ENCODE measurements around the gene SAP30BP. TPM values are rescaled to one million over a fixed set of nuclear protein-coding genes. Genes with fewer than 3 reads are reported as not detected.

Gene SAP30BP
- total RNA-seq, 1 donor from 2014 or later, result 75.8 TPM

GRCh38 chr17:75647921-75648320 lies 19.2 kb upstream of the SAP30BP start:
- Histone ChIP-seq H2AFZ (replicated peaks) (no peak overlapping the region), H3K36me3 (no peaks in the 10 kb centered on the region), H3K9me3 (ENCODE audit: low read depth) (no peaks in the 10 kb centered on the region), H3F3A (ENCODE audit: low read depth) (no peaks in the 10 kb centered on the region), H3K4me2 (no peak overlapping the region), H3K4me3 (no peak overlapping the region), H3K27ac (no peak overlapping the region), H4K20me1 (ENCODE audit: low read depth) (peaks cover 10% of the 10 kb centered on the region), H3K4me1 (no peaks in the 10 kb centered on the region), H3K79me2 (ENCODE audit: low read depth) (no peaks in the 10 kb centered on the region), H3K9ac (no peak overlapping the region), H3K27me3 (no peaks in the 10 kb centered on the region)
- no peaks in the 10 kb centered on the region for H3K27me3 Mint-ChIP-seq (ENCODE audit: insufficient read depth, low read depth)
- no peak overlapping the region for H3K4me3 Mint-ChIP-seq
- no peak overlapping the region for H3K27ac Mint-ChIP-seq
- no peaks in the 10 kb centered on the region for H3K9me3 Mint-ChIP-seq
- DNase-seq (ENCODE audit: low spot score), result no peak
- H3K36me3 Mint-ChIP-seq, result peaks cover 3% of the 10 kb centered on the region
- no peaks in the 10 kb centered on the region for H3K4me1 Mint-ChIP-seq
- TF ChIP-seq EZH2phosphoT487 (IDR thresholded peaks at IDR 0.05) (no peak), CTCF (IDR thresholded peaks at IDR 0.05) (no peak), EZH2 (IDR thresholded peaks at IDR 0.05) (no peak)

- Mint-ChIP-seq H3K9me3 (no peaks in the 10 kb centered on the region), H3K4me3 (no peak overlapping the region), H3K27me3 (ENCODE audit: insufficient read depth, low read depth) (no peaks in the 10 kb centered on the region), H3K4me1 (no peaks in the 10 kb centered on the region), H3K27ac (no peak overlapping the region), H3K36me3 (peaks cover 3% of the 10 kb centered on the region)
- no peak for DNase-seq (ENCODE audit: low spot score)
- Histone ChIP-seq H3K79me2 (ENCODE audit: low read depth) (no peaks in the 10 kb centered on the region), H3F3A (ENCODE audit: low read depth) (peaks cover 17% of the 10 kb centered on the region), H3K4me1 (no peaks in the 10 kb centered on the region), H3K27me3 (no peaks in the 10 kb centered on the region), H3K27ac (no peak overlapping the region), H3K4me3 (no peak overlapping the region), H4K20me1 (ENCODE audit: low read depth) (peaks cover 4% of the 10 kb centered on the region), H3K9me3 (ENCODE audit: low read depth) (no peaks in the 10 kb centered on the region), H3K9ac (no peak overlapping the region), H3K36me3 (no peaks in the 10 kb centered on the region), H2AFZ (replicated peaks) (no peak overlapping the region), H3K4me2 (no peak overlapping the region)
- TF ChIP-seq EZH2phosphoT487 (IDR thresholded peaks at IDR 0.05) (no peak), CTCF (IDR thresholded peaks at IDR 0.05) (no peak), EZH2 (IDR thresholded peaks at IDR 0.05) (no peak)
Observed at GRCh38 chr17:75649687-75650086, 17.5 kb upstream of the SAP30BP start.

- Histone ChIP-seq H2AFZ (replicated peaks) (no peak overlapping the region), H3K27ac (no peak overlapping the region), H4K20me1 (ENCODE audit: low read depth) (peaks cover 4% of the 10 kb centered on the region), H3K4me3 (no peak overlapping the region), H3F3A (ENCODE audit: low read depth) (peaks cover 18% of the 10 kb centered on the region), H3K4me1 (no peaks in the 10 kb centered on the region), H3K4me2 (no peak overlapping the region), H3K79me2 (ENCODE audit: low read depth) (no peaks in the 10 kb centered on the region), H3K27me3 (no peaks in the 10 kb centered on the region), H3K9ac (no peak overlapping the region), H3K9me3 (ENCODE audit: low read depth) (no peaks in the 10 kb centered on the region), H3K36me3 (no peaks in the 10 kb centered on the region)
- H3K9me3 Mint-ChIP-seq, result no peaks in the 10 kb centered on the region
- H3K27ac Mint-ChIP-seq, result no peak overlapping the region
- TF ChIP-seq EZH2phosphoT487 (IDR thresholded peaks at IDR 0.05) (no peak), EZH2 (IDR thresholded peaks at IDR 0.05) (no peak), CTCF (IDR thresholded peaks at IDR 0.05) (no peak)
- H3K4me3 Mint-ChIP-seq, result no peak overlapping the region
- no peak for DNase-seq (ENCODE audit: low spot score)
- peaks cover 3% of the 10 kb centered on the region for H3K36me3 Mint-ChIP-seq
- H3K27me3 Mint-ChIP-seq (ENCODE audit: insufficient read depth, low read depth), result no peaks in the 10 kb centered on the region
- no peaks in the 10 kb centered on the region for H3K4me1 Mint-ChIP-seq
Observed at GRCh38 chr17:75650874-75651273, 16.3 kb upstream of the SAP30BP start.

Measured in neural progenitor cell (in vitro differentiated cells).